WTC11 (cell line): Measurements from ENCODE around the gene UNC13D.

ENCODE experiments used
- CTCF ChIP-seq: fragments of 200-600 bp; IDR thresholded peaks from 2 replicates; pipeline ENCODE4 v1.8.0; 2022; ENCODE audit warnings: antibody characterized with exemption
- IRF2 ChIP-seq: sonication (generic); formaldehyde crosslinking; IDR thresholded peaks from 2 replicates; pipeline ENCODE4 v1.8.0; 2022; ENCODE audit warnings: low read depth, missing genetic modification reagents, borderline replicate concordance
- NFYB ChIP-seq: sonication (generic); formaldehyde crosslinking; conservative IDR thresholded peaks from 2 replicates; pipeline ENCODE4 v1.8.0; 2022; ENCODE audit warnings: low read depth, missing genetic modification reagents
- NR2C2 ChIP-seq: sonication (generic); formaldehyde crosslinking; IDR thresholded peaks from 2 replicates; pipeline ENCODE4 v1.8.0; 2022; ENCODE audit warnings: mild to moderate bottlenecking, missing genetic modification reagents
- USF1 ChIP-seq: sonication (generic); formaldehyde crosslinking; IDR thresholded peaks from 2 replicates; pipeline ENCODE4 v1.8.0; 2022; ENCODE audit warnings: mild to moderate bottlenecking, missing genetic modification reagents
- ZBTB43 ChIP-seq: sonication (generic); formaldehyde crosslinking; IDR thresholded peaks from 2 replicates; pipeline ENCODE4 v1.8.1; 2023; ENCODE audit warnings: mild to moderate bottlenecking, missing genetic modification reagents
- ZNF232 ChIP-seq: sonication (generic); formaldehyde crosslinking; IDR thresholded peaks from 2 replicates; pipeline ENCODE4 v1.8.0; 2022; ENCODE audit warnings: mild to moderate bottlenecking, missing genetic modification reagents

- TF ChIP-seq USF1 (CRISPR knock-in tag) (no peak), NR2C2 (CRISPR knock-in tag) (no peak), CTCF (no peak), ZBTB43 (CRISPR knock-in tag) (no peak), ZNF232 (CRISPR knock-in tag) (no peak), IRF2 (CRISPR knock-in tag) (no peak), NFYB (CRISPR knock-in tag) (no peak)
Measured at GRCh38 chr17:75779987-75780889, 64.0 kb downstream of the UNC13D start.
